IMR-90 (cell line): ENCODE measurements around the gene C1QL1. TPM values are rescaled to one million over a fixed set of nuclear protein-coding genes. Genes with fewer than 3 reads are reported as not detected.

Experiments used
- ATAC-seq: fragments of 200-7000 bp; cut with Tn5 transposase; 2 replicates; pipeline ENCODE4 v1.9.1; 2020; ENCODE audit warnings: low read depth, mild to moderate bottlenecking, moderate library complexity
- BruUV-seq: library from RNA; stranded (reverse); fragments of 400-500 nt; replicated peaks from 2 replicates; lab custom pipeline; 2021; lab: Mats Ljungman, UMichigan
- CTCF ChIA-PET: fragments of 300-600 bp; formaldehyde crosslinking; extraction: SDS; loops from one replicate; lab custom pipeline; 2021; ENCODE audit warnings: antibody characterized with exemption; lab: Yijun Ruan, JAX
- POLR2A ChIA-PET: fragments of 300-600 bp; sonication (Branson Sonifier 250); formaldehyde crosslinking; loops from one replicate; lab custom pipeline; 2022; ENCODE audit warnings: antibody characterized with exemption; ENCODE audit not compliant: unreplicated experiment; lab: Charles Lee
- DNase-seq: peaks from one replicate; pipeline ENCODE4 v3.0.0; 2013
- H2AFZ ChIP-seq: replicated peaks from 2 replicates; pipeline ENCODE3; 2013; ENCODE audit warnings: low read length, mild to moderate bottlenecking; ENCODE audit not compliant: poor library complexity
- H2AK5ac ChIP-seq: 2 replicates; pipeline ENCODE4 v1.6.1; 2013; ENCODE audit warnings: low read depth, low read length, inconsistent platforms
- H2AK9ac ChIP-seq: replicated peaks from 2 replicates; pipeline ENCODE3; 2013; ENCODE audit warnings: mild to moderate bottlenecking, low read depth, low read length, moderate library complexity; ENCODE audit not compliant: poor library complexity
- H2BK120ac ChIP-seq: 2 replicates; pipeline ENCODE4 v1.6.1; 2013; ENCODE audit warnings: low read depth, low read length, inconsistent platforms
- H2BK15ac ChIP-seq: 3 replicates; pipeline ENCODE4 v1.6.1; 2013; ENCODE audit warnings: low read depth, low read length, inconsistent platforms
- H2BK20ac ChIP-seq: 2 replicates; pipeline ENCODE4 v1.6.1; 2013; ENCODE audit warnings: low read depth, mild to moderate bottlenecking, inconsistent platforms, low read length, moderate library complexity
- H2BK5ac ChIP-seq: 2 replicates; pipeline ENCODE4 v1.6.1; 2013; ENCODE audit warnings: mild to moderate bottlenecking, low read depth, low read length, inconsistent platforms; ENCODE audit not compliant: poor library complexity, severe bottlenecking
- H3K14ac ChIP-seq: replicated peaks from 2 replicates; pipeline ENCODE4 v1.6.1; 2013; ENCODE audit warnings: low read depth, low read length, inconsistent platforms
- H3K18ac ChIP-seq: 2 replicates; pipeline ENCODE4 v1.6.1; 2013; ENCODE audit warnings: low read depth, low read length, control low read depth
- H3K23ac ChIP-seq: 2 replicates; pipeline ENCODE4 v1.6.1; 2013; ENCODE audit warnings: low read depth, low read length, inconsistent platforms
- H3K27ac ChIP-seq: 2 replicates; pipeline ENCODE4 v1.5.1; 2013; ENCODE audit warnings: mild to moderate bottlenecking, control low read depth, low read length; ENCODE audit not compliant: insufficient read depth
- H3K27me3 ChIP-seq: 2 replicates; pipeline ENCODE4 v1.6.1; 2013; ENCODE audit warnings: low read length; ENCODE audit not compliant: control insufficient read depth, insufficient read depth
- H3K36me3 ChIP-seq: 2 replicates; pipeline ENCODE4 v1.6.1; 2013; ENCODE audit warnings: low read length, mixed read lengths; ENCODE audit not compliant: control insufficient read depth, insufficient read depth
- H3K4ac ChIP-seq: 2 replicates; pipeline ENCODE4 v1.6.1; 2013; ENCODE audit warnings: low read depth, low read length, inconsistent platforms
- H3K4me1 ChIP-seq: 2 replicates; pipeline ENCODE4 v1.6.1; 2013; ENCODE audit warnings: low read length, mixed read lengths; ENCODE audit not compliant: control insufficient read depth, insufficient read depth
- H3K4me2 ChIP-seq: 2 replicates; pipeline ENCODE4 v1.6.1; 2013; ENCODE audit warnings: low read depth, mild to moderate bottlenecking, control low read depth, low read length, moderate library complexity
- H3K4me3 ChIP-seq: 2 replicates; pipeline ENCODE4 v1.5.1; 2013; ENCODE audit warnings: low read depth, mild to moderate bottlenecking, control low read depth, low read length, moderate library complexity; ENCODE audit not compliant: insufficient read depth
- H3K56ac ChIP-seq: 2 replicates; pipeline ENCODE4 v1.6.1; 2013; ENCODE audit warnings: low read length, inconsistent platforms; ENCODE audit not compliant: insufficient read depth; ENCODE audit errors: extremely low read depth
- H3K79me1 ChIP-seq, 2 experiments: 2 replicates each; pipeline ENCODE4 v1.6.1; 2013; ENCODE audit warnings: low read length in 2 of 2, inconsistent platforms in 1 of 2, low read depth in 1 of 2
- H3K9ac ChIP-seq: 2 replicates; pipeline ENCODE4 v1.6.1; 2013; ENCODE audit warnings: low read depth, low read length, control low read depth
- H3K9me1 ChIP-seq: 2 replicates; pipeline ENCODE4 v1.6.1; 2013; ENCODE audit warnings: low read length, inconsistent platforms; ENCODE audit not compliant: insufficient read depth
- H3K9me3 ChIP-seq: 2 replicates; pipeline ENCODE4 v1.6.1; 2013; ENCODE audit warnings: low read length; ENCODE audit not compliant: control insufficient read depth, insufficient read depth
- H4K20me1 ChIP-seq: 2 replicates; pipeline ENCODE4 v1.6.1; 2013; ENCODE audit warnings: low read length, inconsistent platforms; ENCODE audit not compliant: insufficient read depth
- H4K5ac ChIP-seq: 2 replicates; pipeline ENCODE4 v1.6.1; 2013; ENCODE audit warnings: mild to moderate bottlenecking, low read depth, low read length, control low read depth
- H4K8ac ChIP-seq, 2 experiments: 2 replicates each; pipeline ENCODE4 v1.6.1; 2013; ENCODE audit warnings: low read depth in 2 of 2, low read length in 2 of 2, control low read depth in 1 of 2, inconsistent platforms in 1 of 2
- H4K91ac ChIP-seq: 2 replicates; pipeline ENCODE4 v1.6.1; 2013; ENCODE audit warnings: low read depth, low read length, inconsistent platforms; ENCODE audit not compliant: insufficient read depth
- BHLHE40 ChIP-seq: fragments of 150-350 bp; IDR thresholded peaks from 2 replicates; pipeline ENCODE4 v1.6.1; 2016; ENCODE audit warnings: mild to moderate bottlenecking, low read depth, low read length
- CEBPB ChIP-seq: IDR thresholded peaks from 2 replicates; pipeline ENCODE4 v1.6.1; 2012; ENCODE audit warnings: low read depth, low read length, improper control_type of control experiment
- CHD1 ChIP-seq: IDR thresholded peaks from 2 replicates; pipeline ENCODE4 v1.6.1; 2012; ENCODE audit warnings: low read depth, low read length, improper control_type of control experiment
- FOS ChIP-seq: fragments of 150-350 bp; IDR thresholded peaks from 2 replicates; pipeline ENCODE4 v1.6.1; 2016; ENCODE audit warnings: low read depth, low read length
- MAFK ChIP-seq: IDR thresholded peaks from 2 replicates; pipeline ENCODE4 v1.6.1; 2012; ENCODE audit warnings: low read depth, low read length, improper control_type of control experiment
- MAZ ChIP-seq: IDR thresholded peaks from 2 replicates; pipeline ENCODE4 v1.6.1; 2012; ENCODE audit warnings: low read depth, mild to moderate bottlenecking, low read length, improper control_type of control experiment, moderate library complexity, borderline replicate concordance
- MXI1 ChIP-seq: IDR thresholded peaks from 2 replicates; pipeline ENCODE4 v1.6.1; 2012; ENCODE audit warnings: low read depth, mild to moderate bottlenecking, low read length, moderate library complexity, borderline replicate concordance
- NFE2L2 ChIP-seq: fragments of 150-350 bp; IDR thresholded peaks from 2 replicates; pipeline ENCODE4 v1.6.1; 2016; ENCODE audit warnings: low read depth, mild to moderate bottlenecking, low read length
- POLR2A ChIP-seq: IDR thresholded peaks from 2 replicates; pipeline ENCODE4 v1.6.1; 2012; ENCODE audit warnings: mild to moderate bottlenecking, low read depth, low read length
- RAD21 ChIP-seq: IDR thresholded peaks from 2 replicates; pipeline ENCODE4 v1.6.1; 2012; ENCODE audit warnings: low read length, improper control_type of control experiment
- RCOR1 ChIP-seq: IDR thresholded peaks from 2 replicates; pipeline ENCODE4 v1.6.1; 2012; ENCODE audit warnings: mild to moderate bottlenecking, low read length, improper control_type of control experiment; ENCODE audit not compliant: insufficient replicate concordance
- RFX5 ChIP-seq: IDR thresholded peaks from 2 replicates; pipeline ENCODE4 v1.8.0; 2012; ENCODE audit warnings: low read depth, mild to moderate bottlenecking, low read length, moderate library complexity
- SMC3 ChIP-seq: fragments of 150-350 bp; IDR thresholded peaks from 2 replicates; pipeline ENCODE4 v1.6.1; 2016; ENCODE audit warnings: low read depth, mild to moderate bottlenecking, antibody characterized with exemption, low read length, moderate library complexity
- WGBS, 2 experiments: methylation state at CpG; one replicate each; pipeline versions ENCODE4 v1.1.5 to v1.1.7; 2013; ENCODE audit warnings: missing lambda C conversion rate in 2 of 2; ENCODE audit not compliant: insufficient read length in 1 of 2; ENCODE audit errors: extremely low coverage in 2 of 2; 5-methylcytosine and 5-hydroxymethylcytosine counted together
- dilution Hi-C: fragments of 300-500 bp; cut with HindIII; formaldehyde crosslinking; loops from one replicate; pipeline ENCODE4 v1.14.3; 2018; ENCODE audit warnings: low sequenced_read_pairs; ENCODE audit not compliant: unreplicated experiment
- in situ Hi-C: fragments of 300-500 bp; cut with MboI; formaldehyde crosslinking; loops from 3 replicates; pipeline ENCODE4 v1.14.3; 2019; ENCODE audit warnings: low sequenced_read_pairs, inconsistent platforms, mixed read lengths
- intact Hi-C: fragments of 100-400 bp; cut with micrococcal nuclease; formaldehyde crosslinking; loops from 2 replicates; pipeline ENCODE4 v1.10.0; 2022
- polyA plus RNA-seq, 3 experiments: library from polyadenylated mRNA; depleted of rRNA; stranded (reverse); fragments of >200 nt; gene quantifications; 2 replicates each; pipeline ENCODE4 v1.2.3, GENCODE V29; 2012; ENCODE audit warnings: low replicate concordance in 1 of 3
- total RNA-seq: library from RNA; depleted of rRNA; stranded (reverse); fragments of >200 nt; gene quantifications from 2 replicates; pipeline ENCODE4 v1.2.3, GENCODE V29; 2012
- TF ChIP-seq, protein P1 (sequence below): fragments of 150-350 bp; IDR thresholded peaks from 2 replicates; pipeline ENCODE4 v1.6.1; 2016; ENCODE audit warnings: low read depth, mild to moderate bottlenecking, low read length, moderate library complexity, borderline replicate concordance
- TF ChIP-seq, protein P2 (sequence below): conservative IDR thresholded peaks from 2 replicates; pipeline ENCODE4 v1.5.1; 2012; ENCODE audit warnings: mild to moderate bottlenecking, low read depth, low read length, improper control_type of control experiment

C1QL1 gene
- total and polyA plus RNA-seq, 2 of the 4 experiments (the other 2 are of a cell fraction), result 0.18 to 0.84 TPM

DNA sequence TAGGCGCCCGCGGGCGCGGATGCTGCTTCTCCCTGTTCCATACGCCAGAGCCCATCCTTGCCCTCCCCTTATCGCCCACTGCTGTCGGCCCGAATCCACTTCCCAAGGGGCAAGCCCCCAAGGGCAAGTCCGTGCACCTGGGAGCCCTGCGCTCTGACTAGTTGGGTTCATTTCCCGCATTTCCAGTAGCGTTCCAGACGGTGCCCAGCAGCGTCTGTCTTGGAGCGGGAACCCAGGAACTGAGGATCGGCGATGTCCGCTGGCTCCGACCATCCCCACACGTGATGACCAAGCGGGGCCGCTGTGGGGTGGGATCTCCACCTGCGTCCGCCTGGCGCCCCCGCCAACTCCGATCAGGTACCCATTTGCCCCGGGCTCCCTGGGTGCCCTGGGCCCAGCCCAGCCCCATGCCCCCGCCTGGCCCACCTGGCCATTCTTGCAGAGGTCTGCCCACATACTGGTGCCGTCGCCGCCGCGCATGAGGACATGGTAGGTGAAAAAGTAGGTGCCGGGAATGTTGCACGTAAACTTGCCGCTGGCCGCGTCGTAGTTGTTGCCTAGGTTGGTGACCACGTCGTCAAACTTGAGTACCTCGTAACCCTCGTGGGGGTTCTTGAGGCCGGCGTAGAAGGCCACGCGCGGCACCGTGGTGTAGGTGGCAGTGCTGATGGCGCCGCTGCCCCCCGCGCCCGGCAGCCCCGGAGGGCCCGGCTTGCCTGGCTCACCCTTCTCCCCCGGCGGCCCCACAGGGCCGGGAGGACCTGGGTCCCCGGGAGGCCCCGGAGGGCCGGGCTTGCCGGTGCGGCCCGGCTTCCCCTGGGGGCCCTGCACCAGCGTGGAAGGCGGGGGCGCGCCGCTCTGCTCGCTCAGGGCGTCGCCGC is 837 bp downstream of the C1QL1 start:
- no peak overlapping the region for H2BK5ac ChIP-seq
- no peaks in the 10 kb centered on the region for H3K9me3 ChIP-seq
- no peak overlapping the region for H3K23ac ChIP-seq
- H3K9me1 ChIP-seq, result peaks cover 4% of the 10 kb centered on the region
- CTCF ChIA-PET, result no interaction called here
- POLR2A ChIA-PET, result no interaction called here
- intact Hi-C loops, result no loop called here
- no peak overlapping the region for H2BK120ac ChIP-seq
- H3K4me1 ChIP-seq, result peaks cover 5% of the 10 kb centered on the region
- no peak overlapping the region for H4K5ac ChIP-seq
- no TSS peak for BruUV-seq
- in situ Hi-C loops, result no loop called here
- H3K18ac ChIP-seq, result no peak overlapping the region
- H3K79me1 ChIP-seq, result no peaks in the 10 kb centered on the region
- H3K14ac ChIP-seq, result no peak overlapping the region
- 6% methylated on average over 25 of the region's 76 CpGs; no CpG with 5 or more reads in 1 of the 2 experiments for WGBS, 2 experiments
- ATAC-seq (no peak), DNase-seq (no peak)
- H3K4ac ChIP-seq, result no peak overlapping the region
- no peak overlapping the region; a peak in 1 of 4 replicates for H4K8ac ChIP-seq
- H2BK15ac ChIP-seq, result no peak overlapping the region
- no peak overlapping the region; the same call in 1 of the 2 replicates for H2AK5ac ChIP-seq
- H3K27ac ChIP-seq, result no peak overlapping the region
- peak overlapping the region; percentile 75 for H2AFZ ChIP-seq
- H2BK20ac ChIP-seq, result no peak overlapping the region
- peak overlapping the region; percentile 60 for H2AK9ac ChIP-seq
- no peak overlapping the region for H4K91ac ChIP-seq
- dilution Hi-C loops, result no loop called here
- peak overlapping the region; percentile 37; the same call in 1 of the 2 replicates for H3K4me2 ChIP-seq
- H3K36me3 ChIP-seq, result no peaks in the 10 kb centered on the region
- H4K20me1 ChIP-seq, result no peaks in the 10 kb centered on the region; the same call in 1 of the 2 replicates
- no peak overlapping the region for H3K56ac ChIP-seq
- peak overlapping the region; percentile 32 for H3K4me3 ChIP-seq
- peaks cover 50% of the 10 kb centered on the region for H3K27me3 ChIP-seq
- H3K9ac ChIP-seq, result no peak overlapping the region
- TF ChIP-seq, protein P1, sequence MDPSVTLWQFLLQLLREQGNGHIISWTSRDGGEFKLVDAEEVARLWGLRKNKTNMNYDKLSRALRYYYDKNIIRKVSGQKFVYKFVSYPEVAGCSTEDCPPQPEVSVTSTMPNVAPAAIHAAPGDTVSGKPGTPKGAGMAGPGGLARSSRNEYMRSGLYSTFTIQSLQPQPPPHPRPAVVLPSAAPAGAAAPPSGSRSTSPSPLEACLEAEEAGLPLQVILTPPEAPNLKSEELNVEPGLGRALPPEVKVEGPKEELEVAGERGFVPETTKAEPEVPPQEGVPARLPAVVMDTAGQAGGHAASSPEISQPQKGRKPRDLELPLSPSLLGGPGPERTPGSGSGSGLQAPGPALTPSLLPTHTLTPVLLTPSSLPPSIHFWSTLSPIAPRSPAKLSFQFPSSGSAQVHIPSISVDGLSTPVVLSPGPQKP, result no peak
- no peak for TF ChIP-seq MAZ
- TF ChIP-seq FOS, result no peak
- no peak for TF ChIP-seq RCOR1
- no peak for TF ChIP-seq POLR2A
- no peak for TF ChIP-seq RFX5
- TF ChIP-seq MXI1, result no peak
- TF ChIP-seq MAFK, result no peak
- no peak for TF ChIP-seq CEBPB
- no peak for TF ChIP-seq SMC3
- no peak for TF ChIP-seq BHLHE40
- TF ChIP-seq, protein P2, sequence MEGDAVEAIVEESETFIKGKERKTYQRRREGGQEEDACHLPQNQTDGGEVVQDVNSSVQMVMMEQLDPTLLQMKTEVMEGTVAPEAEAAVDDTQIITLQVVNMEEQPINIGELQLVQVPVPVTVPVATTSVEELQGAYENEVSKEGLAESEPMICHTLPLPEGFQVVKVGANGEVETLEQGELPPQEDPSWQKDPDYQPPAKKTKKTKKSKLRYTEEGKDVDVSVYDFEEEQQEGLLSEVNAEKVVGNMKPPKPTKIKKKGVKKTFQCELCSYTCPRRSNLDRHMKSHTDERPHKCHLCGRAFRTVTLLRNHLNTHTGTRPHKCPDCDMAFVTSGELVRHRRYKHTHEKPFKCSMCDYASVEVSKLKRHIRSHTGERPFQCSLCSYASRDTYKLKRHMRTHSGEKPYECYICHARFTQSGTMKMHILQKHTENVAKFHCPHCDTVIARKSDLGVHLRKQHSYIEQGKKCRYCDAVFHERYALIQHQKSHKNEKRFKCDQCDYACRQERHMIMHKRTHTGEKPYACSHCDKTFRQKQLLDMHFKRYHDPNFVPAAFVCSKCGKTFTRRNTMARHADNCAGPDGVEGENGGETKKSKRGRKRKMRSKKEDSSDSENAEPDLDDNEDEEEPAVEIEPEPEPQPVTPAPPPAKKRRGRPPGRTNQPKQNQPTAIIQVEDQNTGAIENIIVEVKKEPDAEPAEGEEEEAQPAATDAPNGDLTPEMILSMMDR, result no peak
- TF ChIP-seq NFE2L2, result no peak
- no peak for TF ChIP-seq RAD21
- no peak for TF ChIP-seq CHD1
